ENCODE results near the gene CDC42BPG.

- no peak for TF ChIP-seq SIN3A (conservative IDR thresholded peaks at IDR 0.05 in 1 of 2, IDR thresholded peaks at IDR 0.05 in 1 of 2; ENCODE audit: low read depth in 1 of 2, low read length in 2 of 2)
- no peak for TF ChIP-seq POLR2A (IDR thresholded peaks at IDR 0.05; ENCODE audit: control extremely low read depth in 1 of 2, low read depth in 2 of 2, low read length in 2 of 2)
- TF ChIP-seq, protein P1, sequence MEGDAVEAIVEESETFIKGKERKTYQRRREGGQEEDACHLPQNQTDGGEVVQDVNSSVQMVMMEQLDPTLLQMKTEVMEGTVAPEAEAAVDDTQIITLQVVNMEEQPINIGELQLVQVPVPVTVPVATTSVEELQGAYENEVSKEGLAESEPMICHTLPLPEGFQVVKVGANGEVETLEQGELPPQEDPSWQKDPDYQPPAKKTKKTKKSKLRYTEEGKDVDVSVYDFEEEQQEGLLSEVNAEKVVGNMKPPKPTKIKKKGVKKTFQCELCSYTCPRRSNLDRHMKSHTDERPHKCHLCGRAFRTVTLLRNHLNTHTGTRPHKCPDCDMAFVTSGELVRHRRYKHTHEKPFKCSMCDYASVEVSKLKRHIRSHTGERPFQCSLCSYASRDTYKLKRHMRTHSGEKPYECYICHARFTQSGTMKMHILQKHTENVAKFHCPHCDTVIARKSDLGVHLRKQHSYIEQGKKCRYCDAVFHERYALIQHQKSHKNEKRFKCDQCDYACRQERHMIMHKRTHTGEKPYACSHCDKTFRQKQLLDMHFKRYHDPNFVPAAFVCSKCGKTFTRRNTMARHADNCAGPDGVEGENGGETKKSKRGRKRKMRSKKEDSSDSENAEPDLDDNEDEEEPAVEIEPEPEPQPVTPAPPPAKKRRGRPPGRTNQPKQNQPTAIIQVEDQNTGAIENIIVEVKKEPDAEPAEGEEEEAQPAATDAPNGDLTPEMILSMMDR (IDR thresholded peaks at IDR 0.05; ENCODE audit: control extremely low read depth in 1 of 3, insufficient read depth in 1 of 3, low read depth in 1 of 3, low read length in 3 of 3), result no peak
- no peak for TF ChIP-seq CBX5 (IDR thresholded peaks at IDR 0.05; ENCODE audit: low read depth, low read length)
- TF ChIP-seq HDAC6 (IDR thresholded peaks at IDR 0.05; ENCODE audit: low read depth, low read length), result no peak
- no peak for TF ChIP-seq YY1 (IDR thresholded peaks at IDR 0.05; ENCODE audit: low read depth, low read length)
- no peak for TF ChIP-seq CHD2 (IDR thresholded peaks at IDR 0.05; ENCODE audit: low read length)
- TF ChIP-seq, protein P2, sequence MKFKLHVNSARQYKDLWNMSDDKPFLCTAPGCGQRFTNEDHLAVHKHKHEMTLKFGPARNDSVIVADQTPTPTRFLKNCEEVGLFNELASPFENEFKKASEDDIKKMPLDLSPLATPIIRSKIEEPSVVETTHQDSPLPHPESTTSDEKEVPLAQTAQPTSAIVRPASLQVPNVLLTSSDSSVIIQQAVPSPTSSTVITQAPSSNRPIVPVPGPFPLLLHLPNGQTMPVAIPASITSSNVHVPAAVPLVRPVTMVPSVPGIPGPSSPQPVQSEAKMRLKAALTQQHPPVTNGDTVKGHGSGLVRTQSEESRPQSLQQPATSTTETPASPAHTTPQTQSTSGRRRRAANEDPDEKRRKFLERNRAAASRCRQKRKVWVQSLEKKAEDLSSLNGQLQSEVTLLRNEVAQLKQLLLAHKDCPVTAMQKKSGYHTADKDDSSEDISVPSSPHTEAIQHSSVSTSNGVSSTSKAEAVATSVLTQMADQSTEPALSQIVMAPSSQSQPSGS (IDR thresholded peaks at IDR 0.05; ENCODE audit: low read length), result no peak
- TF ChIP-seq ZNF274 (IDR thresholded peaks at IDR 0.05; ENCODE audit: borderline replicate concordance, extremely low read depth, low read length), result no peak
- TF ChIP-seq GABPA (IDR thresholded peaks at IDR 0.05; ENCODE audit: borderline replicate concordance, insufficient read depth, low read length), result no peak
- TF ChIP-seq BACH1 (IDR thresholded peaks at IDR 0.05; ENCODE audit: low read length), result no peak
- no peak for TF ChIP-seq RFX5 (IDR thresholded peaks at IDR 0.05; ENCODE audit: borderline replicate concordance, low read depth, low read length)
- no peak for TF ChIP-seq MAFK (IDR thresholded peaks at IDR 0.05; ENCODE audit: low read depth, low read length)
These were observed 67.6 kb downstream of the CDC42BPG start for GRCh38 chr11:64776875-64777274.
